HEK293T (cell line): Measurements from ENCODE around the gene MGMT.

Experiments used
- ELF4 ChIP-seq: fragments of 450-650 bp; IDR thresholded peaks from 2 replicates; pipeline ENCODE4 v1.6.1; 2017; ENCODE audit warnings: antibody characterized with exemption
- FOXK2 ChIP-seq: fragments of 450-650 bp; IDR thresholded peaks from 2 replicates; pipeline ENCODE4 v1.6.1; 2016; ENCODE audit warnings: mild to moderate bottlenecking
- PKNOX1 ChIP-seq: fragments of 450-650 bp; IDR thresholded peaks from 2 replicates; pipeline ENCODE4 v1.6.1; 2016
- SP1 ChIP-seq: fragments of 450-650 bp; IDR thresholded peaks from 2 replicates; pipeline ENCODE4 v1.6.1; 2017
- SUZ12 ChIP-seq: fragments of 450-650 bp; IDR thresholded peaks from 2 replicates; pipeline ENCODE4 v1.6.1; 2016; ENCODE audit warnings: mild to moderate bottlenecking
- TARDBP ChIP-seq: fragments of 450-650 bp; IDR thresholded peaks from 2 replicates; pipeline ENCODE4 v1.6.1; 2016
- ZNF384 ChIP-seq: fragments of 450-650 bp; IDR thresholded peaks from 2 replicates; pipeline ENCODE4 v1.6.1; 2016

DNA sequence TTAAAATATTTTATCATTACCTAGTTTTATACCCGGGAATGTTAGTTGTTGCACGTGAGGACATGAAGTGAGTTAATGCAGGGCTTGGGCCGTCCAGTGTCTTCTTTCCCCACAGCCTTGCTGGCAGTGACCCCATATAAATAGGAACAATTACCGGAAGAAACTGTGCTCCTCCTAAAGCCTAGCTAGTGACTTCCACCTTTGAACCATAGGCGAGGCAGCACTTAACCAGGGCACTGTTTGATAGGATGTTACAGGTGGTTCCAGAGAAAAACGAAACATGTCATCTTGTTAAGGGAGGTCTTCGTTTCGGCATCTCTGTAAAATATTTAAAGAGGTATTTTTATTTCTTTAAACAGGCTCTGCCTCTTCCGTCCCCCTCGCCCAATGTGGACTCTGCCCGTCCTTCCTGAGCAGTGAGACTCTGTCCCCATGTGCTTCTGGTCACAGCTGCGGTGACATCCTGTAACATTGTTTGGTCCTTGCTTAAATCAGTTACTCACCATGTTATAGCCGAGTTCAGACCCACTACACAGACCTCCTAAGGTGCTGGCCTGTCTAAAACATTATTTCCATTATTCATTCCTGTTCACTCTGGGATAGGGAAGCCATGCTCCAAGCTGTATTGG, 145.6 kb downstream of the MGMT start:
- TF ChIP-seq SUZ12 (no peak), ZNF384 (no peak), ELF4 (no peak), PKNOX1 (no peak), TARDBP (no peak), SP1 (no peak), FOXK2 (no peak)
